Islet precursor cell (in vitro differentiated cells): ENCODE results near the gene MAP1LC3B.

ENCODE experiments used
- DNase-seq: peaks from one replicate; pipeline ENCODE4 v3.0.0-alpha.2; 2018

The MAP1LC3B gene

DNA sequence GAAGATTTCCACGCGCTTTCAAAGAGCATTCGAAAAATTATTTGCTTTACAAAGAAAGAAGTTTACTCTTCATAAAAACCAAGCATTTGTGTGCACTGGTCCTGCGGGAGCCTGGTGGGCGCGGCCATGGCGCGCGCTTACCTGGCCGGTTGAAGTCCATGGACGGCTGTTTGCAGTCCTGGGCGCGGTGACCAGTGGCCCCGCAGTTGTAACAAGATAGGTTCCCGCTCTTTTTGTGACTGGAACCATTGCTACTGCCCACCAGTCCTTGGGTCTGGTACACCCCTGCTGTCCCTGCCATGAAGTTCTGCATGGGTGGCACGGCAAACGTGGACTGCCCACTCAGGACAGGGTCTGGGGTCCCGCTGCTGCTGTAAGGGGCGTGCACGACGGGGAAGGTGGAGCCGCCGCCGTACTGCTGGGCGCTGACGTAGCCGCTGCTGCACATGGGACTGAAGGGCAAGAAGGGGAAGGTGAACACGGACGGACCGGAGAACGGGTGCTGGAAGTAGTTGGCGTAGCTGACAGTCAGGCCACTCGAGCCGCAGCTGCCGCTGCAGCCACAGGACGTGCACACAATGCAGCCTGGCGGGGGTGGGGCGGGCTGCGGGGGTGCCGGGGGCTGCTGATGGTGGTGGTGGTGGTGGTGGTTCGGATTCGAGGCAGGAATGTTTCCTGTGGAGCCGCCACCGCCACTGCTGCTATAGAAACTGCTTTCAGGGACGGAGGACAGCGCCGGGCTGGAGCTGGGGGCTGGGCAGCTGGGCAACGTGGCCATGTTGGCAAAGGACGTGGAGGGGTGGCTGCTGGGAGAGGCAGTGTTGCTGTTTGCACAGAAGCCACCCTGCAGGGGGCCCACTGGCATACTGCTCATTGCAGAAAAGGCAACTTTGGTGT lies 19.5 kb downstream of the MAP1LC3B start:
- no peak for DNase-seq

DNA sequence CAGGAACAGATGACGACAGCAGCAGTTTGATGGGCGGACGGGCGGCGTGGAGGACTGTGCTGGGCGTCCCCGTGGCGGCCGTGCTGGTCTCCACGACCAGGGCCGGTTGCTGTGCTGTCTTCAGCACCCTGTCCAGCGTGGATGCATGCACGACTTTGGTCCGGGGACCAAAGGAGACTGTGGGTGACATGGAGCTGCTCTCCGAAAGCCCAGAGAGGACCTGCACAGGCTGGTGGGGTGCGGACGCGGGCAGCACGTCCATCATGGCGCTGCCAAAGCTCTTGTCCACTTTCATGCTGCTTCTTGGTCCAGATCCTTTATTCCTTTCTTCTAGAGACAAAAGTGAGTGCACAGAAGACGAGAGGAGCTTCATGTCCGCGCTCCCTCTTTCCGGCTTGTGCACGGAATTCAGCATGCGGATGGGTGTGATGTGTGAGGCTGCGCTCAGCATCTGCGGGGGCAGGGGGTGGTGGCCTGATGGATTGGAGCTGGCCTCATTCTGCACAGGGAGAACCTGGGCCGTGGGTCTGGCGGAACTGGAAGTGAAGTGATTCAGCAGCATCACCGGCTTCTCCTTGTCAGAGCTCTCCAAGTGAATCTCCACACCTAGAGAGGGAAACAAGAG lies 20.3 kb downstream of the MAP1LC3B start:
- DNase-seq: no peak

DNA sequence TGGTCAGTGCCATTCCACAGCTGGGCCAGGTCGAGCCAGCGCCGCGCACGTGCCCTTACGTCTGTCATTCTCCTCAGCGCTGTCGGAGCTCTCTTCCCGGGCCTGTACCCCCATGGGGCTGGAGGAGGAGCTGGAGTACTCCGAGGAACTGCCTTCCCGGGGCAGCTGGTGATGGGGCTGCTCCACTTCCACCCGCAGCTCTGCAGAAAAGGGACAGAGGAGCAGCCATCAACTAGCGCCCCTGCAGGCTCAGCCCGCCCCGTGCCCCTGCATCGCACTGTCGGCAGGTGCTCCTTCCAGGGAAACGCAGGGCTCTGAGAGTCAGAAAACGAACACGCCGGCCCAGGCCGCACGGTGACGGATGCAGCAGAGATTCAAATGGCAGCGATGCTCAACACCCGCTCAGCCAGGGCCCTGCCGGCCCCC lies 20.9 kb downstream of the MAP1LC3B start:
- no peak for DNase-seq

DNA sequence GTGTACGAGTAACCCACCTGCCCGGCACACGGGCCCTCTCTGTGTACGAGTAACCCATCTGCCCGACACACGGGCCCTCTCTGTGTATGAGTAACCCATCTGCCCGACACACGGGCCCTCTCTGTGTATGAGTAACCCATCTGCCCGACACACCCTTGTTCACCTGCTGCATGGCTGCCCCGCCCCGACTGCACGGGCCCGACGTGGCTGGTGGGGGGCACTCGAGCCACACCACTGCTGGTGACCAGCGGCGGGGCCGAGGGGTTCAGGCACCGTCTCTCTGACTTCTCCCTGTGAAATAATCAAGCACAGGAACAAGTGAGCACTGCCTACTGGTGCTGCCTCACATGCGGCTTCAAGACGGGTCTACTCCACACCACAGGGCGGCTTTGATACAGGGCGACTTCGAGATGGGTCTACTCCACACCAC lies 22.1 kb downstream of the MAP1LC3B start:
- DNase-seq: no peak

DNA sequence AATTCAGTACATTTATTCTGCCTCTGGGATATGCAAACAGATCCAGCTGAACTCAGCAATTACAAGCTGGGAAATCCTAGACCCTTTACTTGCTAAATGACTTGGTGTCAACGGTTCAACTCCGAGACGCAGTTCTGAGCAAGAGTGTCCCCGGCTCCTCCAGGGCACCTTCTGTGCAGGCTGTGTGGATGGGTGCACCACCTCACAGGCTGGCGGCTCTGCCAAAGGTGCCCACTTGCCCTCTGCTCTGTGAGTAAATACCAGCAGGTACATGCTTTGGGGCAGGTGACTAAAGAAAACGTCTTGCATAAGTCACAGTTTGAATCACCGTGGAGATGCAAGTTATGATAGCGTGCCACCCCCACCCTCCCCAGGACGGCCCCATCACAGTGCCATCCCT lies 23.3 kb downstream of the MAP1LC3B start:
- no peak for DNase-seq

DNA sequence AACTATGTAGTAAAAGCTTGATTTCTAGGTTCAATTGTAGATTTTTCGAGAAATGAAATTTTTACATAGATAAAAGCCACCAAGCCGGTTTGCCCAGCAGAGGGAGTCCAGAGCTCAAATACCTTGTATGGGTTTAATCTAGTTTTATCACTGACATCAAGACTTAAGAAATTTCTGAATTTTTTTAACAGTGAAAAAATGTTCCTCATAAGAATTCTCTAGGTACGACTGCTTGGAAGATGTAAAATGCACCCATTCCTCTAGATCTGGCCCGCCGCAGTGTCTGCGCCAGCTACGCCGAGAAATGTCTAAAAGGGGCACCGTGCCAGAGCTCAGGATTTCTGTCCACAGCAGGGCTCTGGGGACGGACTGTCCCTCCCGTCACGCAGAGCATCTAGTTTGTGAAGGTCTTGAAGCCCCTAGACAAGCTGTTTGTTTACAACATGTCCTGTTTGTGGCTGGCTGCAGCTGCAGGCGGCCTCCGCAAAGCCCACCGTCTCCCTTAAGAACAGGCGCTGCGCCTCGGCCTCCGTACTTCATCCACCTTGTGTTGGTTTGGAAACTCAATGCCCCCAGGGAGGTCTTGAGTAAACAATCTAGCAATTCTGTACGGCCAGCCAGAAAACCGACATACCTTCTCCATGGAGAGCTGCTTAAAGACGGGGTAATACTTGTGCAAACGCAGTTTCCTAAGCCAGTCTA lies 24.8 kb downstream of the MAP1LC3B start:
- DNase-seq: no peak

DNA sequence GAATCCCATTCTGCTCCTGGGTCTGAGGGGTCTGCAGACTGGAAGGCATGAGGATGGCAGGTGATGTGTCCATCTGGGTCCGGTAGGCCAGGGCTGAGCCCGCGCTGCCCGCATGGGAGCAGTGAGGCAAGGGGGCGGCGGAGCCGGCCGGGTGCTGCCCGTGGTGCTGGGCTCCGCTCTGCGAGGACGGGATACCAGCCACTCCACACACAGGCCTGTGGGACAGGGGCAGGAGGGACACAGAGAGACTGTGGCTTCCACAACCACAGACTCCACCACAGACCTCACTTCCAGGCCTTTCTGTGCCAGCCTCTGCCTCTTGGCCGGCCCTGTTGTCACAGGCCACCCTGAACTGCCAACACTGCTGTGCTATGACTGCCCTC lies 25.4 kb downstream of the MAP1LC3B start:
- no peak for DNase-seq

DNA sequence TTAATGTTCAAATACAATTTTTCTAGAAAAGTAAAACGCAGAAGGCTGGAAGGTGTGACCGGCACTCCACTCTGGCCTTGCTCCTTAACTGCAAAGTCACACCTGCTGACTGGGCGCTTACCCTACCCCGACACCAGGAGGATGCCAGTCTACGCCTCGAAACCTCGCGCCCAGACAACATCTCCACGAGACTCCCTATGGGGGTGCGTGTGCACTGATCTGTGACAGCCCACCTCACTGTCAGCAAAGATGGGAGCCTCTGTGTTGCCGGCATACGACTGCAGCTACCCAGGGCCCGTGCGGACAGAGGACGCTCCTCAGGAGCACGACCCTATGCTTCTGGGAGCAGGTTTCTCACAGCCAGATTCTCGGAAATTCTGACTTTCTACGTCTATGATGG lies 26.1 kb downstream of the MAP1LC3B start:
- no peak for DNase-seq

DNA sequence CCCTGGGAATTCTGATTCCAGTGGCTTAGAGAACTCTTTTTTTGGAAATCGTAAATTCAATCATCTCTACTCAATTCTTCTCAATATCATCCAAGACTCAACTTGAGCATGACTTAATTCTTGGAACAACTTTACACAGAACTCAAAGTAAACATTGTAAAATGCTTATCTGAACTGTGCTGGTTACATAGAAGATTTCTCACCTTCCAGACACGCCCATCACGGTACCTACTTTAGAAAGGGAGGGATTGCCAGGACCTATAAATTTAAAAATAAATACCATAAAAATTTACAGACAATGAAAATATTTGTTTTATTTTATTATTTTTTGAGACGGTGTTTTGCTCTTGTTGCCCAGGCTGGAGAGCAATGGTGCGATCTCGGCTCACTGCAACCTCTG lies 26.5 kb downstream of the MAP1LC3B start:
- DNase-seq: no peak

DNA sequence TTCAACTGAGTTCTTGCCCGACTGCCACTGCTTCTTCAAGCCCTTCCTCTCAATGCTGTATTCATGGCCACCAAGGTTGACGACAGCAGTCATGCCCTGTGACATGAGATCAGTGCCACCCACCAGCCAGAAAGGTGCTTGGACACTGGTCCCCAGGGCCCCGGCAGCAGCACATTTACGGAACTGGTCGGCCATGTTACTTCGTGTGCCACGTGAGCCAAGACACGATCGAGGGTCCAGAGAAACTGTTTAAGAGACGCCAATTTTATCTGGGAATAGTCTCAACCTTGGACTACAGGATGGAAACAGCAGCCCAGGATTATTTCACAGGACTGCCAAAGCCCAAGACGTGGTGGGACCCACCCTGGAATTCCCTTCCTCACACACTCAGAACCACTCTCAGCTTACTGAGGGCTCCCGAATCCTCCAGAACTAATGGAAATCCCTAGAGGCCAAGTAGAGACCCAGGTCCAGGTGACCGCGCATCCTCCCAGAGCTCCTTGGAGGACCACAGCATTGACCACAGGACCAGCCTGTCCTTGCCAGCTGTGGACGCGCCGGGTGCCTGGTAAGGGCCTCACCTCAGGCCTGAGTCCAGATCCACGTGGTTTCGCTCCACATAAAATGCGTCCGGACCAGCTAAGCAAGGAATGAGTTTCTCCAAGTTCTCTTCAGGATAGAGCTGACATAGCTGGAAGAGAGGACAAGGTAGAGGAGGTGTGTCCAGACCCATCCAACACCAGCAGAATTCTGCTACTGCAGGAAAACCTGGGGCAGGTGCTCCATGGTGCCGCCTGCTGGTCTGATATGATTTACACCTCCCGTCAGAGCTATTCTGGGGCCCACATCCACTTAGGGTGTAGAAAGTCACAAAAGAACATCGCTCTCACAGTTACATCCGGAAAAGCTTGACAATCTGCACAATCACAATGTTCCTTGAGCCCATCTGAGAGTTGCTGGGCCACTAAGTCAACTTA lies 28.2 kb downstream of the MAP1LC3B start:
- no peak for DNase-seq

DNA sequence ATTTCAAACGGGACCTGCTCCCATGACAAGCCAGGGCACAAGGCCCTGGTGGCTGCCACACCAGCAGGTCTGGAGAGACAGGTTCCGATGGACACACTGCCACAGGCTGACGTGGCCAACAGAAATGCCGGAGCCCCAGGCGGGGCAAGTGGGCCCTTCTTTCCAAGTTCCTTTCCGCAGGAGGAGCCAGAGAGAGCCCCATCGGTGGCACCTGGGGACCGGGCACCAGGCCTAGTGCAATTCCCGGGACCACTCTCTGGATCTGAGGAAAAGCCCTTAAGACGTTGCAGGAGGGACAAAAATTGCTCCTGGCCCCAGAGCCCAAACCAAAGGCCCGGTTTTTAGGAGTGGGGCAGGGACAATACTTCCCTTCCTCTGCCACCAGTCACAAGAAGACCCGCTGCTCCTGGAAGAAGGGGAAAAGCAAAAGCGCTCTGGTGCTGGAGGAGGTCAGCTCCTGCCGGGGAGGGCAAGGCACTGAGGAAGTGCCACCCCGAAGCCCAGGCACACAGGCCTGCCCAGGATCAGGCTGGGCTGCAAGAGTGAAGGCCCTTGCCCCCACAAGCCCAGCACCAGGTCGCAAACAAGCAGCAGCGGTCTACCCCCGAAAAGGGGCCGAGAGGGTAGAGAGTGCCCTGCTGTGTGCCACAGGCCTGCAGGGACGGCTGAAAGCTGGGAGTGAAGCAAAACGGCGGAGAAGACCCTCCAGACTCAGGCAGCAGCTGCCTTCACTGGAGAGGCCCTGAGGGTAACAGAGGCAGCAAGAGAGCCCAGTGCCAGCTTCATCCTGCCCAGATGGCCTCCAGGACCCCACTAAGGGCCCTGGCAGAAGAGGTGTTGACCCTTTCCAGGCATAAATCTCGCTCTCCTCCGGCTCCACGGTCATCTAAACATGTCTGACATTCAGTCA lies 29.1 kb downstream of the MAP1LC3B start:
- DNase-seq: no peak

DNA sequence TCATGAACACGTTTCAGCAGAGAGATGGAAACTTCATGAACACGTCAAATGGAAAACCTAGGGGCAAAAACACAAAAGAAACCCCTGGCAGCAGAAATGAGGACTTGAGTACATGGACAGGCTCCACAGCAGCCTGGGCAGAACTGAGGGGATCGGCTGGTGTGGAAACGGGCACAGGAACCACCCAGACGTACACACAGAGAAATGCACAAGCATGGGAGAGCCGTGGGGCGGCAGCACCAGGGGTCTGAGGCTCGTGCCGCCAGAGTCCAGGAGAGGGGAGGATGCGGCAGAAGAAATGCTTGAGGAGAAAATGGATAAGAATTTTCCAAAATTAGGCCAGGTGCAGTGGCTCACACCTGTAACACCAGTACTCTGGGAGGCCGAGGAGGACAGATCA lies 30.0 kb downstream of the MAP1LC3B start:
- DNase-seq: no peak

DNA sequence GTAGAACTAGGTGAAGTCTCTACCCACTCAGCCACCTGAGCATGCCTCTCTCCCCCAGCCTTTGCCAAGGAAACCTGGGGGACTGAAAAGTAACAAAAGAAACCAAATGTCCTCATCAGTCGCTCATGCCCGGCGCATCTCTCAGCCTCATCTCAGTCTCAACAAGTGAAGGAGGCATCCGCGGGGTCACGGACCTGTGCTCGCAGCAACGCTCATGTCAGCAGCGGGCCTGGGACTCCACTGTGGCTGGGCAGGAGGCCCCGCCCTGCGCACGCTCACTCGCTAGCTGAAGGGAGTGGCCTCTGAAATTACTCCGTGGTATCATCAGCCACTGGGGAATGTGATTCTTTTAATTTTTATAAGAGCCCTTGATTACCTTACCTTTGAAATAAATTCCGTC lies 31.3 kb downstream of the MAP1LC3B start:
- no peak for DNase-seq

DNA sequence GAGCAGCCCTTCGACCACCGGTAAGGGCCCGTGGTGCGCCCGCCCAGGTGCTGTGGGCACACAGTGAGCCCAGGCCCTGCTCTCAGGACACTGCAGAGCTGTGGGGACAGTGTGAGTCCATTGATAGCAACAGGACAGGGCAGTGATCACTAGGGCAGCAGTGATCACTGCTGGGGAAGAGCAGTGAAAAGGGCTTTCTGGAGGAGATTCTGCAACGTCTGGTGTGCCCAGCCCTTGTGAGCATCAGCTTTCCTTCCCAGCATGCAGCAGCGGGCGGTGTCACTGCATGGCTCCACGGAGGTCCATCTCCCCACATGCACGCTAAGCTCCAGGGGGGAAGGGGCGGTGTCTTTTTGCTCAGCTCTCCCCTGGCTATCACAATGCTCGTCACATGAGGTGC lies 32.1 kb downstream of the MAP1LC3B start:
- DNase-seq: no peak

DNA sequence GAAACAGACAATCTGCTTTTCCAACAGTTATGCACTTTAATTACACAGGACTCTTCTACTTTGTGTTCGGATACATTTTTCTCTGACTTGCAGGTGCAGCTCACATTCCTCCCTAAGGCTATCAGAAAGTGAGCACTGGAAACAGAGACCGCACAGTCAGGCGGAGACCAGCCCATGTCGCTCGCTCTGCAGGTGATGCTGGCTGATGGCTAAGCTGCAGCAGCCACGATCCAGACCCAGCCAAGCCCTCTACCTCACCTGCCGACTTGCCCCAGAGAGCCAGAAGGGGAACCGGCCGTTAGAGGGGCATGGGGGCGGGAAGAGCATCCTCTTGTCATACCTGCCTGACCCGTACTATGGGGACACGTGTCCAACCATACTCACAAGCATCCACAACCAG lies 33.8 kb downstream of the MAP1LC3B start:
- no peak for DNase-seq

DNA sequence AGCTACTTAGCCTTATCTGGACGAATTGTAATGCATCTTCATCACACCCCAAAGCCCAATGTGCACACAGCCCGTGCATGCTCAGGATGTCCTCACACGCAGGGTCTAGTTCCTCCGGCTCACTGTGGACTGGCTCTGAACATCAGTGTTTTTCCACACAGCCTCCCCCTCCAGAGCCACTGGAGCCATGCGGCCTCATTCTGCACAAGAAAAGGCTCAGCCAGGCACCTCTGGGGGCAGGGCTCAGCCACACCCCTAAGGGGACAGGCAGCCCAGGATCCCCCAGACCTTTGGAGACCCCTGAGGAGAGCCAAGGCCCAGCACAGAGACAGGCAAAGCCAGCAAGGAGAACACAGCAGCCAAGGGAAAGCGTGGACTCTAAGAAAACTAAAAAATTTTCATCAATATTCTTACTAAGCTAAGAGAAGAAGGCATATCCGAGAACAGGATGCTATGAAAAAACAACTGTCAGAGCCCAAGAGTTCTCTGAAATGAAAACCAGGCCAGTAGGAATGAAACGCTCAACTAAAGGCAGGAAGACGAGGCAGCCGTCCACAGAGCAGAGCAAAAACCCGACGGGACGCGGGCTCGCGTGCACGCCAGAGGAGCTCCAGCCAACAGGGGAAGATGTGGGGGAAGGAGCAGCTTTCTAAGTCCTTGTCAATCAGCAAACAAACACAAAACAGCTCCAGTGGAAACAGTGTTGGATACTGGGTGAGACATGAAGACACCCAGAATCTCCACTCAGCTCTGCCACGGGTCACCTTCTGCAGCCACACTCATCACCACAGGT lies 34.5 kb downstream of the MAP1LC3B start:
- no peak for DNase-seq

DNA sequence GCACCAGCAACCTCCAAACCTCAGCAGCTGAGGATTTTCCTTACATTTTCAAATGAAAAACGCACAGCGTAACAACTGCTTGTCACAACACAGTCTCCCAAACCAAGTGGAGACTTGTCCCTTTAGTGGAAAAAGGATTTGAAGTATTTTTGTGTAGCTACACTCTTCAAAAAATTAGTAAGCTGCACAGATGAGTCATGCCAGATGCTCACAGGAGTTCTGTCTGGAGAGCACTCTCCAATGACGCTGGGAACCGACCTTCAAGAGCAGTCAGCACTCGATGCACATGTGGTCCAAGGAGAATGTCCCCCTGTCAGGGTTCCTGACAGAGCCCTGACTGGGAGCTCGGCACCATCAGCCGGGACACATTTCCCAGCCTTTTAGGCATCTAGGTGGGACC lies 39.8 kb downstream of the MAP1LC3B start:
- no peak for DNase-seq

DNA sequence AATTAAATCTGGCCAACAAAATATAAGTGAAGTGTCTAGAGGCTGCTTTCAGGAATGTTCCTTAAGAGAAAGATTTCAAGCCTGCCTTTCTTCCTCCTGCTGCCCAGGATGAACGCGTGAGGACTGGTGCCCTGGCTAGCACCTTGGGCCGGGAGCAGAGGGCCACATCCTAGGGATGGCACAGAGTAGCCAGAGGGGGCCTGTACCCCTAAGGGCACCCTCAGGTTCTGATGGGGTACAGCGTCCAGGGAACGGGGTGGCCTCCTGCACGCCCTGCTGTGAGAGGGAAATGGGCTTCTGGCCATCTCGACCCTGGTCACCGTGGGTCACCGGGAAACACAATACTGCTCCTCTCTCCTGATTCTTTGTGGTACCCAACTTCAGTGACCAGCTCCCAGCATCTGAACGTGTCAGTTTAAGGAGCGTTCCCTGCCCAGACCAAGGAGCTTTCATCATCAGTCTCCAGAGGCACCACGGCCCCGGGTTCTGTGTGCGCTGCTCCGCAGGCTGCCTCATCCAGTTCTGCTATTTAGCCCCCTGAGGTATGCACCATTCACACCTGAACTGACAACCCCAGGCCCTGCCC lies 40.3 kb downstream of the MAP1LC3B start:
- no peak for DNase-seq

DNA sequence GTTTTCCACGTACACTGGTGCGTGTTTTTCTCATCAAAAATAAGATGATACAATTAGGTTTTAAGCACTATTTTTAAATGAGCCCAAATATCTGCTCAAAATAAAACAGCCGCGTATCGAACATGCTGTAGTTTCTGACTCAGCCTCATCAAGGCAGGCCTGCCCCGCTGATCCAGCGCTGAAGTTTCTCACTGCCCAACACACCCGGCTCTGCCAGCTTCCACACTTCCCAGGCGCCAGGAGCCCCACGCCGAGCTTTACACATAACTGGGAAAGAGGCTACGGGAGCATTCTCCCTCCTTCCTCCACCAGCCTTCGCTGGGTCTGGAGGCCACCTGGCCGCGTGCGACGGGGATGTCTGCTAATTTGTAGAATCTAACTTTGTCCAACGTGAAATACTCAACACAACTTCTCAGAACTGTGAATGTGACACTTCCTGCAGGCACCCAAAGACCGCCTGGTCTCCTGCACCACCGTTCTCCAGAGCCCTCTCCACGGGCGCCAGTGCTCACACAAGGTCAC lies 42.1 kb downstream of the MAP1LC3B start:
- no peak for DNase-seq
